Left lung (tissue), 10 donors: ENCODE measurements around the gene C1orf159. TPM values are rescaled to one million over a fixed set of nuclear protein-coding genes. Genes with fewer than 3 reads are reported as not detected.

Experiments used
- ATAC-seq: fragments of 200-7000 bp; cut with Tn5 transposase; one replicate; pipeline ENCODE4 v1.9.1; 2020; ENCODE audit warnings: moderate library complexity
- DNase-seq, 4 donors: peaks; one replicate each; pipeline ENCODE4 v3.0.0-alpha.2; 2013 to 2020
- H3K27ac ChIP-seq, 2 donors: fragments of 200-600 bp; sonication (generic) in 1 of 2; one replicate each; pipeline versions ENCODE4 v1.5.0 to v1.8.0; 2020 to 2021
- H3K27me3 ChIP-seq, 2 donors: fragments of 200-600 bp; sonication (generic) in 1 of 2; one replicate each; pipeline versions ENCODE4 v1.5.0 to v1.8.0; 2020 to 2021
- H3K36me3 ChIP-seq, 2 donors: fragments of 200-600 bp; sonication (generic) in 1 of 2; one replicate each; pipeline versions ENCODE4 v1.5.0 to v1.8.0; 2020 to 2021
- H3K4me1 ChIP-seq, 2 donors: fragments of 200-600 bp; one replicate each; pipeline ENCODE4 v1.8.0; 2021
- H3K4me3 ChIP-seq, 2 donors: fragments of 200-600 bp; sonication (generic) in 1 of 2; one replicate each; pipeline versions ENCODE4 v1.5.0 to v1.8.0; 2020 to 2021; ENCODE audit warnings: mild to moderate bottlenecking in 1 of 2
- H3K9me3 ChIP-seq, 2 donors: fragments of 200-600 bp; sonication (generic) in 1 of 2; one replicate each; pipeline versions ENCODE4 v1.5.0 to v1.8.0; 2020 to 2021
- CTCF ChIP-seq, 2 donors: fragments of 200-600 bp; sonication (generic) in 1 of 2; IDR thresholded peaks; one replicate each; pipeline versions ENCODE4 v1.5.0 to v1.8.0; 2021; ENCODE audit warnings: antibody characterized with exemption in 2 of 2
- intact Hi-C, 2 donors: fragments of 100-400 bp; cut with DNase I; formaldehyde crosslinking; loops; one replicate each; pipeline versions ENCODE4 v1.11.2 to v1.14.2; 2022
- polyA plus RNA-seq, 6 donors: library from polyadenylated mRNA; unstranded; fragments of 120-200 nt; gene quantifications; one replicate each; pipeline ENCODE4 v1.2.1, GENCODE V29; 2013; ENCODE audit not compliant: insufficient read length in 6 of 6
- total RNA-seq, 2 donors: library from RNA; stranded (reverse); fragmentation: NEBNext Ultra II Directional; extraction: Animal tissue kit (Norgen Biotek cat#: 25700); gene quantifications; one replicate each; pipeline ENCODE4 v1.2.1, GENCODE V29; 2021
- donor health status: DM: no; HTN: yes; CAD: no.
- donor health status: DM: no; HTN: no; CAD: no.

The C1orf159 gene
- total and polyA plus RNA-seq, 8 donors: 7.7 to 16.0 (median 10.1) TPM

- Histone ChIP-seq H3K36me3 (peaks cover 0 to 66% of the 10 kb centered on the region in 2 donors), H3K9me3 (no peaks in the 10 kb centered on the region), H3K4me1 (no peaks in the 10 kb centered on the region), H3K4me3 (no peak overlapping the region), H3K27ac (no peak overlapping the region), H3K27me3 (peaks cover 0 to 6% of the 10 kb centered on the region in 2 donors)
- intact Hi-C loops: no loop called here
- DNase-seq (no peak), ATAC-seq (no peak)
- TF ChIP-seq CTCF (IDR thresholded peaks at IDR 0.05): no peak
Observed at GRCh38 chr1:1052003-1052840, 63.7 kb downstream of the C1orf159 start.

GRCh38 chr1:1051127-1051810 lies 64.6 kb downstream of the C1orf159 start:
- intact Hi-C loops: no loop called here
- no peak overlapping the region for H3K4me3 ChIP-seq
- H3K27ac ChIP-seq: no peak overlapping the region
- peaks cover 0 to 75% of the 10 kb centered on the region in 2 donors for H3K36me3 ChIP-seq
- no peak for ATAC-seq
- no peak for TF ChIP-seq CTCF (IDR thresholded peaks at IDR 0.05)
- no peaks in the 10 kb centered on the region for H3K9me3 ChIP-seq
- H3K27me3 ChIP-seq: no peaks in the 10 kb centered on the region
- no peaks in the 10 kb centered on the region for H3K4me1 ChIP-seq
- no peak for DNase-seq

- Histone ChIP-seq H3K4me3 (no peak overlapping the region), H3K27me3 (no peaks in the 10 kb centered on the region), H3K27ac (no peak overlapping the region), H3K9me3 (no peaks in the 10 kb centered on the region), H3K4me1 (no peaks in the 10 kb centered on the region), H3K36me3 (peaks cover 0 to 81% of the 10 kb centered on the region in 2 donors)
- intact Hi-C loops: no loop called here
- TF ChIP-seq CTCF (IDR thresholded peaks at IDR 0.05): no peak
- ATAC-seq (no peak), DNase-seq (no peak)
Observed at GRCh38 chr1:1050577-1051052, 65.3 kb downstream of the C1orf159 start.

GRCh38 chr1:1049318-1050165 lies 66.3 kb downstream of the C1orf159 start:
- TF ChIP-seq CTCF (IDR thresholded peaks at IDR 0.05): no peak
- intact Hi-C loops: no loop called here
- no peaks in the 10 kb centered on the region for H3K9me3 ChIP-seq
- H3K36me3 ChIP-seq: peaks cover 0 to 81% of the 10 kb centered on the region in 2 donors
- H3K4me1 ChIP-seq: no peaks in the 10 kb centered on the region
- no peak for ATAC-seq
- no peaks in the 10 kb centered on the region for H3K27me3 ChIP-seq
- DNase-seq: no peak
- H3K4me3 ChIP-seq: no peak overlapping the region
- no peak overlapping the region for H3K27ac ChIP-seq
